Karpas-422 (cell line): ENCODE results near the gene HSD3B7. TPM values are rescaled to one million over a fixed set of nuclear protein-coding genes. Genes with fewer than 3 reads are reported as not detected.

Experiments
- DNase-seq: peaks from one replicate; pipeline ENCODE4 v3.0.0-alpha.2; 2015
- H2AFZ ChIP-seq: fragments of 200-600 bp; sonication (generic); 2 replicates; pipeline ENCODE4 v1.6.1; 2014; ENCODE audit warnings: antibody characterized with exemption, low read length, mixed read lengths
- H3K27ac ChIP-seq: fragments of 200-600 bp; sonication (generic); 2 replicates; pipeline ENCODE4 v1.5.1; 2014; ENCODE audit warnings: mild to moderate bottlenecking, low read length, moderate library complexity
- H3K27me3 ChIP-seq: fragments of 200-600 bp; sonication (generic); 2 replicates; pipeline ENCODE4 v1.6.1; 2014; ENCODE audit warnings: low read length, mixed read lengths
- H3K36me3 ChIP-seq: fragments of 200-600 bp; sonication (generic); 2 replicates; pipeline ENCODE4 v1.6.1; 2014; ENCODE audit warnings: low read length, mixed read lengths; ENCODE audit not compliant: insufficient read depth
- H3K4me1 ChIP-seq: fragments of 200-600 bp; sonication (generic); 2 replicates; pipeline ENCODE4 v1.6.1; 2014; ENCODE audit warnings: mild to moderate bottlenecking, low read length, mixed read lengths
- H3K4me2 ChIP-seq: fragments of 200-600 bp; sonication (generic); 2 replicates; pipeline ENCODE4 v1.6.1; 2014; ENCODE audit warnings: low read length, low read depth, mild to moderate bottlenecking; ENCODE audit not compliant: poor library complexity, severe bottlenecking
- H3K4me3 ChIP-seq: fragments of 200-600 bp; sonication (generic); 2 replicates; pipeline ENCODE4 v1.5.1; 2014; ENCODE audit warnings: mild to moderate bottlenecking, antibody characterized with exemption, low read length, mixed read lengths
- H3K79me2 ChIP-seq: fragments of 200-600 bp; sonication (generic); 2 replicates; pipeline ENCODE4 v1.6.1; 2014; ENCODE audit warnings: mild to moderate bottlenecking, low read length, mixed read lengths
- H3K9ac ChIP-seq: fragments of 200-600 bp; sonication (generic); 2 replicates; pipeline ENCODE4 v1.6.0; 2014; ENCODE audit warnings: low read length
- H3K9me2 ChIP-seq: fragments of 200-600 bp; sonication (generic), shearing (Covaris generic); replicated peaks from 2 replicates; pipeline ENCODE4 v1.6.0; 2014; ENCODE audit warnings: mild to moderate bottlenecking, low read length, moderate library complexity; ENCODE audit not compliant: insufficient read depth
- H3K9me3 ChIP-seq: fragments of 300-700, 200-600 bp; sonication (generic); 2 replicates; pipeline ENCODE4 v1.6.1; 2014; ENCODE audit warnings: low read length, mixed read lengths
- H4K20me1 ChIP-seq: fragments of 200-600 bp; sonication (generic); 2 replicates; pipeline ENCODE4 v1.6.1; 2014; ENCODE audit warnings: mild to moderate bottlenecking, antibody characterized with exemption, low read length, low read depth; ENCODE audit not compliant: insufficient read depth
- total RNA-seq: library from RNA; depleted of rRNA; stranded (reverse); fragments of >200 nt; shearing (Covaris generic); gene quantifications from 2 replicates; pipeline ENCODE4 v1.2.3, GENCODE V29; 2014; ENCODE audit warnings: low replicate concordance

The HSD3B7 gene
- total RNA-seq, 1 experiment from 2014 or later: 2.7 TPM

DNA sequence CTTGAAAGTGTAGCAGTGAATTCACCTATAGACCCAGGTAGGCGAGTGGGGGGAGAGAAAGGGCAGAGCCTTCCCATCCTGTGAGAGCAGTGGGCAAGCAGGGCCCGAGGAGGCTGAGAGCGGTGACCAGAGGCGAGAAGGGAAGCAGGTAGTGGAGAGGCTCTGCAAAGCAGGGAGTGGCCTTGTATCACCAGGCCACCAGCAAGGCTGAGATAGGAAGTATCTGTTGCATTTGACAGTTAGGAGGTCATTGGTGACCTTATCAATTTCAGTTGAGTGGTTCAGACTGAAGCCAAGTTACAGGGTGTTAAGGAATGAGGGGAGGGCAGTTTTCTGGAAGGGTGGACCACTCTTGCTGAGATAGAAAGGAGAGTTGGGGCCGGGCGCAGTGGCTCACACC is 10.7 kb upstream of the HSD3B7 start:
- DNase-seq: no peak
- H3K9me2 ChIP-seq: no peaks in the 10 kb centered on the region
- H3K9ac ChIP-seq: no peak overlapping the region
- H3K79me2 ChIP-seq: no peaks in the 10 kb centered on the region
- 0 out of 2 replicates have a peak, but pooled peaks cover 4% of the 10 kb centered on the region for H4K20me1 ChIP-seq
- no peak overlapping the region for H3K4me3 ChIP-seq
- no peaks in the 10 kb centered on the region for H3K27me3 ChIP-seq
- H3K9me3 ChIP-seq: no peaks in the 10 kb centered on the region
- peaks cover 22% of the 10 kb centered on the region for H3K36me3 ChIP-seq
- H3K4me2 ChIP-seq: no peak overlapping the region
- no peaks in the 10 kb centered on the region for H3K4me1 ChIP-seq
- H2AFZ ChIP-seq: no peak overlapping the region
- H3K27ac ChIP-seq: no peak overlapping the region

DNA sequence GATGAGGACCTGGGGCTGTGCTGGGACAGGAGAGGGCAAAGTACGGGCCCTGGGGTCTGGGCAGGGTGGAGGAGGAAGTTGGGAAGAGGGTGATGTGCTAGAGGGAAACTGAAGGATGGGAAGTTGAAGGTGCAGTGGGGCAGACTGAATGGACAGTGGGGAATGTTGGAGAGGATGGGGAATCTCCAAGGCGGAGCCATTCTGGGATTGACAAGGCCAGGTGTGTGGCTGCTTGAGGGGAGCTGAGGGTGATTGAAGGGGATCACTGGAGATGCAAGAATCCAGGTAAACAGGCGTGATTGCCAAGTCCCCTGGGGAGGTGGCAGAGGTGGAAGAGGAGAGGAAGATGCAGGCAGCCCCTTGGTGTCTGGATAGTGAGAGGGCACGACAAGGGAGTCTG is 8.5 kb upstream of the HSD3B7 start:
- no peak for DNase-seq
- Histone ChIP-seq H2AFZ (no peak overlapping the region), H3K36me3 (peaks cover 11% of the 10 kb centered on the region), H3K4me1 (no peaks in the 10 kb centered on the region), H3K4me3 (no peak overlapping the region), H3K9me2 (no peaks in the 10 kb centered on the region), H3K79me2 (no peaks in the 10 kb centered on the region), H3K27ac (no peak overlapping the region), H3K9me3 (no peaks in the 10 kb centered on the region), H4K20me1 (0 out of 2 replicates have a peak, but pooled peaks cover 4% of the 10 kb centered on the region), H3K4me2 (no peak overlapping the region), H3K9ac (no peak overlapping the region), H3K27me3 (no peaks in the 10 kb centered on the region)

DNA sequence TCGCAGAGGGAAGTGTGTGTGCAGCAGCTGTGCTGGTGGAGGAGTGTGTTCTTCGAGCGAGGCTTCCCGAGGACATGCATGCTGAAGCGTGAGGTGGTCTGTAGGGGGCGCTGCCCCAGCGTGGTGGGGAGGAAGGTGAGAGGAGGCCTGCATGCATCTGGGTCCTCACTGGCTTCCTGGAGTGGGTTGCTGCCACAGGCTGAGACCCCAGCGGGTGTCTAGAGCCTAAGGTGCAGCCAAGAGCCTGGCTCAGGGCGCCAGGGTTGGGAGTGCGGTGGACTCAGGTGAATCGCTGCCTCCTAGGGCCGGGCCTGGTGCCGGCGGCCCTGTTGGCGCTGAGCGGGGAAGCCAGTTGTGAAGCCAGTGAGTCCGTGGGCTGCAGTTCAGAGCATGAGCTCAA is 7.5 kb upstream of the HSD3B7 start:
- Histone ChIP-seq H3K9ac (no peak overlapping the region), H3K9me3 (no peaks in the 10 kb centered on the region), H3K27me3 (no peaks in the 10 kb centered on the region), H3K4me3 (no peak overlapping the region), H3K79me2 (no peaks in the 10 kb centered on the region), H3K27ac (no peak overlapping the region), H4K20me1 (0 out of 2 replicates have a peak, but pooled peaks cover 4% of the 10 kb centered on the region), H3K4me2 (no peak overlapping the region), H3K4me1 (no peaks in the 10 kb centered on the region), H3K36me3 (peaks cover 9% of the 10 kb centered on the region), H2AFZ (no peak overlapping the region), H3K9me2 (no peaks in the 10 kb centered on the region)
- peak; percentile 66 for DNase-seq

DNA sequence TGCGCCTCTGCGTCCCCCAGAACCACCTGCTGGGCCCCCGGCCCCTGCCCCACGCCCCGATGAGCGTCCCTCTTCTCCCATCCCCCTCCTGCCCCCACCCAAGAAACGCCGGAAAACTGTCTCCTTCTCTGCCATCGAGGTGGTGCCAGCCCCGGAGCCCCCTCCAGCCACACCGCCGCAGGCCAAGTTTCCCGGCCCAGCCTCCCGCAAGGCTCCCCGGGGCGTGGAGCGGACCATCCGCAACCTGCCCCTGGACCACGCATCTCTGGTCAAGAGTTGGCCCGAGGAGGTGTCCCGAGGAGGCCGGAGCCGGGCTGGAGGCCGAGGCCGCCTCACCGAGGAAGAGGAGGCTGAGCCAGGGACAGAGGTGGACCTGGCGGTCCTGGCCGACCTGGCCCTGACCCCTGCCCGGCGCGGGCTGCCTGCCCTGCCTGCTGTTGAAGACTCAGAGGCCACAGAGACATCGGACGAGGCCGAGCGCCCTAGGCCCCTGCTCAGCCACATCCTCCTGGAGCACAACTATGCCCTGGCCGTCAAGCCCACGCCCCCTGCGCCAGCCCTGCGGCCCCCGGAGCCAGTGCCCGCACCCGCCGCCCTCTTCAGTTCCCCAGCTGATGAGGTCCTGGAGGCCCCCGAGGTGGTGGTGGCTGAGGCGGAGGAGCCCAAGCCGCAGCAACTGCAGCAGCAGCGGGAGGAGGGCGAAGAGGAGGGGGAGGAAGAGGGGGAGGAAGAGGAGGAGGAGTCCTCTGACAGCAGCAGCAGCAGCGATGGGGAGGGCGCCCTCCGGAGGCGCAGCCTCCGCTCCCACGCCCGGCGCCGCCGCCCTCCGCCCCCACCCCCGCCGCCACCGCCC is 5.6 kb upstream of the HSD3B7 start:
- no peak for DNase-seq
- no peaks in the 10 kb centered on the region for H3K9me2 ChIP-seq
- no peaks in the 10 kb centered on the region for H3K79me2 ChIP-seq
- H3K4me1 ChIP-seq: no peaks in the 10 kb centered on the region
- no peaks in the 10 kb centered on the region for H3K9me3 ChIP-seq
- no peak overlapping the region for H3K4me3 ChIP-seq
- H3K4me2 ChIP-seq: no peak overlapping the region
- no peak overlapping the region for H3K27ac ChIP-seq
- H2AFZ ChIP-seq: no peak overlapping the region
- no peak overlapping the region for H3K9ac ChIP-seq
- peaks cover 3% of the 10 kb centered on the region for H3K36me3 ChIP-seq
- no peaks in the 10 kb centered on the region for H3K27me3 ChIP-seq
- 0 out of 2 replicates have a peak, but pooled peaks cover 4% of the 10 kb centered on the region for H4K20me1 ChIP-seq

DNA sequence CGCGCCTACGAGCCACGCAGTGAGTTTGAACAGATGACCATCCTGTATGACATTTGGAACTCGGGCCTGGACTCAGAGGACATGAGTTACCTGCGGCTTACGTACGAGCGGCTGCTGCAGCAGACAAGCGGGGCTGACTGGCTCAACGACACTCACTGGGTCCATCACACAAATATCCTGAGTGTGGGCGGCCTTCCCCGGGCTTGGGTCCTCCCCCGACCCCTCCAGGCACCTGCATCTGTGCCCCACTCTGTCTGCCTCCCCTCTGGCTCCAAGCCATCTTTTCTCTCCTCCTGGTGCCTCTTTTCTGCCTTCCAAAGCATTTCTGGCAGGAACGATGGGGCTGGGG is 5.0 kb upstream of the HSD3B7 start:
- H2AFZ ChIP-seq: no peak overlapping the region
- H3K9me2 ChIP-seq: no peaks in the 10 kb centered on the region
- H3K9me3 ChIP-seq: no peaks in the 10 kb centered on the region
- H3K36me3 ChIP-seq: peaks cover 3% of the 10 kb centered on the region
- no peak for DNase-seq
- no peaks in the 10 kb centered on the region for H3K79me2 ChIP-seq
- H3K4me2 ChIP-seq: no peak overlapping the region
- H3K4me3 ChIP-seq: no peak overlapping the region
- no peak overlapping the region for H3K9ac ChIP-seq
- 0 out of 2 replicates have a peak, but pooled peaks cover 4% of the 10 kb centered on the region for H4K20me1 ChIP-seq
- H3K4me1 ChIP-seq: no peaks in the 10 kb centered on the region
- no peak overlapping the region for H3K27ac ChIP-seq
- H3K27me3 ChIP-seq: no peaks in the 10 kb centered on the region

DNA sequence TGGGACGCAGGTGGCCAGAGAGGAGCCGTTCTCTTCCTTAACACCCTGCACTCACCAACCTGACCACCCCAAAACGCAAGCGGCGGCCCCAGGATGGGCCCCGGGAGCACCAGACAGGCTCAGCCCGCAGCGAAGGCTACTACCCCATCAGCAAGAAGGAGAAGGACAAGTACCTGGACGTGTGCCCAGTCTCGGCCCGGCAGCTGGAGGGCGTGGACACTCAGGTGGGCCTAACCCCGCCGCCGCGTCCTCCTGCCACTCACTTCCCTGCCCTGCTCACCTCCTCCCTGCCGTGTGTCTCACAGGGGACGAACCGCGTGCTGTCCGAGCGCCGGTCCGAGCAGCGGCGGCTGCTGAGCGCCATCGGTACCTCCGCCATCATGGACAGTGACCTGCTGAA is 4.6 kb upstream of the HSD3B7 start:
- Histone ChIP-seq H3K4me1 (no peaks in the 10 kb centered on the region), H3K27ac (no peak overlapping the region), H3K9ac (no peak overlapping the region), H3K79me2 (no peaks in the 10 kb centered on the region), H3K9me2 (no peaks in the 10 kb centered on the region), H3K27me3 (no peaks in the 10 kb centered on the region), H4K20me1 (0 out of 2 replicates have a peak, but pooled peaks cover 4% of the 10 kb centered on the region), H3K9me3 (no peaks in the 10 kb centered on the region), H3K4me3 (no peak overlapping the region), H2AFZ (no peak overlapping the region), H3K4me2 (no peak overlapping the region), H3K36me3 (peaks cover 5% of the 10 kb centered on the region)
- no peak for DNase-seq

DNA sequence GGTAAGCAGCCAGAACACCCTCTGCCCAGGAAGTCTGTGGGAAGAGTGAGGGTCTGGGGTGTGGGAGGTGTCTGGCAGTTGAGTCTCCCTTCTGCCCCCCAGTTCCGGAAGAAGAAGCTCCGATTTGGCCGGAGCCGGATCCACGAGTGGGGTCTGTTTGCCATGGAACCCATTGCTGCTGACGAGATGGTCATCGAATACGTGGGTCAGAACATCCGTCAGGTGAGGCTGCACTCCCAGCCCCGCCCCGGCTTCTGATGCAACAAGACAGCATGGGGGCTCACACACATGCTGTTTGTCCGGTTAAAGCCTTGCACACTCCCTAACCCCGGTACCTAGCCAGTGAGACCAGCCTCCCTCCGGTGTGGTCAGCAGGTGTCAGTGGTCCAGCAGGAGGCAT is 4.0 kb upstream of the HSD3B7 start:
- Histone ChIP-seq H3K27ac (no peak overlapping the region), H3K4me1 (no peaks in the 10 kb centered on the region), H3K36me3 (peaks cover 7% of the 10 kb centered on the region), H4K20me1 (0 out of 2 replicates have a peak, but pooled peaks cover 4% of the 10 kb centered on the region), H3K4me3 (no peak overlapping the region), H3K9ac (no peak overlapping the region), H3K9me2 (no peaks in the 10 kb centered on the region), H3K79me2 (no peaks in the 10 kb centered on the region), H3K27me3 (no peaks in the 10 kb centered on the region), H3K9me3 (no peaks in the 10 kb centered on the region), H2AFZ (no peak overlapping the region), H3K4me2 (no peak overlapping the region)
- no peak for DNase-seq

DNA sequence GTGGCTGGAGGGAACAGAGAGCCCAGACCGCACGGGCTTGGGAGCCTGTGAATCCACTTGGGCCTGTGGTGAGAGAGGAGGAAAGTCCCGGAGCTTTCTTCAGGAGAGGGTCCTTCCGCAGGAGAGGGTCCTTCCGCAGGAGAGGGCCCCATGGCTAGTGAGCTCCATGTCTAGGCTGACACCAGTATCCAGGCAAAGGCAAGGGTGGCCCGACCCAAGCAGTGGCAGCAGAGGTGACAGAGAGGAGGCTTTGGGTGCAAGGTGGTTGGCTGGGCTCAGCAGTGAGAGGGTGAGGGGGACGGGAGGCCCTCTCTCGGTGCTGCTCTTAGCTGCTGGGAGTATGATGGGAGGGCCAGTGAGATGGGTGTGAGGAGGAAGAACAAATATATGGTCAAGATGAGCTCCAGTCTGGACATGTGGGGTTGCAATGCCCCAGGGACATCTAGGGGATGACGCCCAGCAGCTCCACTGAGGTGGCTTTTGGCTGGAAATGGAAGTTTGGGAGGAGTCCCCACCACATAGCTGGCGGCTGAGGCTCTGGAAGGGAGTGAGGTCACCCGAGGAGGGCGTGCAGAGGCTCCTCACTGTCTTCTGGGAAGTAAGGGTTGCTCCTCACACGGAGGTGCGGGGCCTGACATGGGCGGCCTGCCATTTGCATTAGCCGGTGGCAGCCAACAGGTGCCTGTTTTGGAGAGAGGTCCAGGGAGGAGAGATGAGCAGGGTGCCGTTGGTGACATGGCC is 2.3 kb upstream of the HSD3B7 start:
- no peak for DNase-seq
- H3K36me3 ChIP-seq: peaks cover 4% of the 10 kb centered on the region; the same call in 1 of the 2 replicates
- H3K4me2 ChIP-seq: no peak overlapping the region
- no peaks in the 10 kb centered on the region for H3K27me3 ChIP-seq
- no peaks in the 10 kb centered on the region for H3K9me3 ChIP-seq
- H3K27ac ChIP-seq: no peak overlapping the region
- no peaks in the 10 kb centered on the region for H3K9me2 ChIP-seq
- H2AFZ ChIP-seq: no peak overlapping the region
- H4K20me1 ChIP-seq: 0 out of 2 replicates have a peak, but pooled peaks cover 4% of the 10 kb centered on the region
- H3K4me3 ChIP-seq: no peak overlapping the region
- no peaks in the 10 kb centered on the region for H3K4me1 ChIP-seq
- no peaks in the 10 kb centered on the region for H3K79me2 ChIP-seq
- H3K9ac ChIP-seq: no peak overlapping the region
